HEK293T (cell line): ENCODE measurements around the gene KLHL10.

Experiments
- CTBP1 ChIP-seq: fragments of 450-650 bp; IDR thresholded peaks from 2 replicates; pipeline ENCODE4 v1.6.1; 2016; ENCODE audit warnings: borderline replicate concordance
- ELF4 ChIP-seq: fragments of 450-650 bp; IDR thresholded peaks from 2 replicates; pipeline ENCODE4 v1.6.1; 2017; ENCODE audit warnings: antibody characterized with exemption
- FOXK2 ChIP-seq: fragments of 450-650 bp; IDR thresholded peaks from 2 replicates; pipeline ENCODE4 v1.6.1; 2016; ENCODE audit warnings: mild to moderate bottlenecking
- FOXM1 ChIP-seq: fragments of 450-650 bp; IDR thresholded peaks from 2 replicates; pipeline ENCODE4 v1.6.1; 2017; ENCODE audit warnings: mild to moderate bottlenecking, borderline replicate concordance
- HDGF ChIP-seq: fragments of 450-650 bp; IDR thresholded peaks from 2 replicates; pipeline ENCODE4 v1.6.1; 2017; ENCODE audit warnings: antibody characterized with exemption, borderline replicate concordance
- L3MBTL2 ChIP-seq: fragments of 450-650 bp; conservative IDR thresholded peaks from 2 replicates; pipeline ENCODE4 v1.6.1; 2016; ENCODE audit warnings: mild to moderate bottlenecking
- NFRKB ChIP-seq: fragments of 450-650 bp; IDR thresholded peaks from 2 replicates; pipeline ENCODE4 v1.6.1; 2016; ENCODE audit warnings: mild to moderate bottlenecking, moderate library complexity
- PKNOX1 ChIP-seq: fragments of 450-650 bp; IDR thresholded peaks from 2 replicates; pipeline ENCODE4 v1.6.1; 2016
- SP1 ChIP-seq: fragments of 450-650 bp; IDR thresholded peaks from 2 replicates; pipeline ENCODE4 v1.6.1; 2017
- SUZ12 ChIP-seq: fragments of 450-650 bp; IDR thresholded peaks from 2 replicates; pipeline ENCODE4 v1.6.1; 2016; ENCODE audit warnings: mild to moderate bottlenecking
- ZNF384 ChIP-seq: fragments of 450-650 bp; IDR thresholded peaks from 2 replicates; pipeline ENCODE4 v1.6.1; 2016

- no peak for TF ChIP-seq SP1
- TF ChIP-seq SUZ12, result no peak
- no peak for TF ChIP-seq PKNOX1
- TF ChIP-seq FOXK2, result no peak
- no peak for TF ChIP-seq L3MBTL2
- no peak for TF ChIP-seq ELF4
- TF ChIP-seq HDGF, result no peak
- TF ChIP-seq CTBP1, result no peak
- no peak for TF ChIP-seq FOXM1
- TF ChIP-seq NFRKB, result no peak
- no peak for TF ChIP-seq ZNF384
Measured at GRCh38 chr17:41870097-41870496, 32.5 kb downstream of the KLHL10 start.
